ENCODE measurements around the gene MYO10.
A peak's percentile ranks its signal among the peaks of the same experiment; 100 is the strongest.
"Not testable (repeated sequence)": the region's sequence is repeated elsewhere in the genome, so short reads cannot be mapped to it uniquely, and the experiment has no call there.

Gene MYO10

DNA sequence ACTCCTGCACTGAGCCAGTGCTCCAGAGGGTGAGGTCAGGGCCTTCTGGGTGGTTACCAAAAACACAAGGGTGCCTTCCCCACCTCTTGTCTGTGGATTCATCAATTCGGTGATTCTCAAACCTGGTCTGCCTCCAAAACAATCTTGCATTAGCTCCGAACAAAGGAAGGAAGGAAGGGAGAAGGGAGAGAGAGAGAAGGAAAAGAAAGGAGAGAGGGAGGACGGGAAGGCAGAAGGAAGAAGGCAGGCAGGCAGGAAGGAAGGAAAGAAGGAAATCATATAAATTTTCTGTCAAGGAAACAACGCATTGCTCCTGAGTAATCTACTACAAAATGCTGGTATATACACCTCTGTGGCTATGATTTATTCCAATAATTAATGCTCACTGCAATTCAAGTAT is 39.3 kb downstream of the MYO10 start:
- no peak for DNase-seq
- in situ Hi-C loops (cut with HindIII; ENCODE audit: low pct_ligation_motif_present, low pct_unique_long_range_greater_than_20kb, low sequenced_read_pairs) = no loop called here

DNA sequence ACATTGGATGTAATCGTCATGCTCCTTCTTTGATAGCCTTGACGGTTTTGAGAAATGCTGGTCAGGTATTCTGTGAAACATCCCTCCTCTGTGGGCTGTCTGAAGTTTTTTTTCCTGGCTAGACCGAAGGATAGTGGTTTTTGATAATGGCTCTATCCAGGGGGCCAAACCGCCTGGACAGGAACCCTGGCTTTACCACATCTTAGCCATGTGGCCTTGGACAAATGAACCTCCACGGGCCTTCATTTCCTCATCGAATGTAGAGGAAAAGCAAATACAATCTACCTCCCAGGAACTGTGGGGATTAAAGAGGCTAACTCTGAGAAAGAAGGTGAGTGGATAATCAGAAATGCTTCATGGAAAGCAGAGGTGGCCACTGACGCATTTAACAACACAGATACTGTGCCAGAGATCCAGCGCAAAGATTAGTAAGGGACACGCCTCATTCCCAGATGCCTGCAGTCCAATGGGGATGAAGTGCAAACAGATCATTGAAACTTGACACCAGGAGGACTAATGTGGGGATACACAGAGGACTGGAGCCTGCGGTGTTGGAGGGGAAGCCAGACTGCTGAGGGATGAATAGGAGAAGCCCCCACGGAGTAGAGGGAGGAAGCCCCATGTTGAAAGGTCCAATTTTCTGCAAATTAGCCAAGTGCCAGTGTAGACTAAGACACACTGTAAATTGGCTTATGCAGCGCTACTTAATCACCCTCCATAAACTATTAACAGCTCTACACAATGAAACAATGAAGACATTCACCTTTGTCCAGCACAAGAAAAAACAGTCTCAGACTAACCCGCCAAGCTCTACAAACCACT is 41.6 kb downstream of the MYO10 start:
- DNase-seq = peak; percentile 79
- in situ Hi-C loops (cut with HindIII; ENCODE audit: low pct_ligation_motif_present, low pct_unique_long_range_greater_than_20kb, low sequenced_read_pairs) = no loop called here

DNA sequence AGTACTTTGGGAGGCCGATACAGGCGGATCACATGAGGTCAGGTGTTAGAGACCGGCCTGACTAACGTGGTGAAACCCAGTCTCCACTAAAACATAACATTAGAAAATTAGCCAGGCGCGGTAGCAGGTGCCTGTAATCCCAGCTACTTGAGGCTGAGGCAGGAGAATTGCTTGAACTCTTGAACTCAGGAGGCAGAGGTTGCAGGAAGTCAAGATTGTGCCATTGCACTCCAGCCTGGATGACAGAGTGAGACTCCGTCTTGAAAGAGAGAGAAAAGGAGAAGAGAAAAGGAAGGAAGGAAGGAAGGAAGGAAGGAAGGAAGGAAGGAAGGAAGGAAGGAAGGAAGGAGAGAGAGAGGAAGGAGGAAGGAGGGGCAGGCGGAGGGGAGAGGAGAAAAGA is 45.1 kb downstream of the MYO10 start:
- no peak for DNase-seq
- in situ Hi-C loops (cut with HindIII; ENCODE audit: low pct_ligation_motif_present, low pct_unique_long_range_greater_than_20kb, low sequenced_read_pairs) = no loop called here

DNA sequence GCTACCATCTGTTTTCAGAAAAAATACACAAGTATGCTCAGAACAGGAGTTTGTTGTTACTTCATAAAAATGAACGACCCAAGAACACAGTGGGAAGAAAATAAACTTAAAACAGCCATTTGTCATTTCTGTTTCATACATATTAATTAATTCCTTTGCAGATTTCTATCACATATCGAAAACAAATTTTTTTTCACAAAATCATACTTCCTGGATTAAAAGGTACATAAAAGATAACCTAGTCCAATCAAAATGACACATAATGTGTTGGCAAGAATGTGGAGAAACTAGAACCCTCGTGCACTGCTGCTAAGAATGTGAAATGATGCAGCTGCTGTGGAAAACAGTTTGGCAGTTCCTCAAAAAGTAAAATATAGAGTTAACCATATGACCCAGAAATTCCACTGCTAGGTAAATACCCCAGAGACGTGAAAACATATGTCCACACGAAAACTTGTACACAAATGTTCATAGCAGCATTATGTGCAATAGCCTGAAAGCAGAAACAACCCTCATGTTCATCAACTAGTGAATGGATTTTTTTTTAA is 46.0 kb downstream of the MYO10 start:
- in situ Hi-C loops (cut with HindIII; ENCODE audit: low pct_ligation_motif_present, low pct_unique_long_range_greater_than_20kb, low sequenced_read_pairs) = no loop called here
- no peak for DNase-seq

DNA sequence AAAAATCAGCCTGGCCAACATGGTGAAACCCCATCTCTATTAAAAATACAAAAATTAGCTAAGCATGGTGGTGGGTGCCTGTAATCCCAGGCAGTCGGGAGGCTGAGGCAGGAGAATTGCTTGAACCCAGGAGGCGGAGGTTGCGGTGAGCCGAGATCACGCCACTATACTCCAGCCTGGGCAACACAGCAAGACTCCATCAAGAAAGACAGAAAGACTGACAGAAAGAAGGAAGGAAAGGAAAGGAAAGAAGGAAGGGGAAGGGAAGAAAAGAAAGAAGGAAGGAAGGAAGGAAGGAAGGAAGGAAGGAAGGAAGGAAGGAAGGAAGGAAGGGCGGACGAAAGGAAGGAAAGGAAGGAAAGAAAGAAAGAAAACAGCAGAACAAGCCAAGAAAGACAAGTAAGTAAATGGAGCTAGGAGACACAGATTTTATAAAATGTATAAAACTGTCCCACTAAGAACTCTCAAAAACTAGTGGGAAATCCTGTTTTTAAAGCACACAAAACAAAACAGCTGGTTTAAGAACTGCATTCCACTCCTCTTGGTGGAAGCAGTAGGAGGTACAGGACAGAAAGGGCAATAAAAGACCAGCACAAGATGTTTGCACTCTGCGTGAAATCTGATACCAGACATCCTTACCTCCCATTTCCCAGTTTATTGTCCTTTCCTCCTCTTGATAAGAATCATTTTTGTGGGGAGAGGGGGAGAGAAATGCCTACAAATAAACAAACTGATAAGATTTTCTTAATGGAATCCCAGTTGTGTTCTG is 46.7 kb downstream of the MYO10 start:
- no peak for DNase-seq
- in situ Hi-C loops (cut with HindIII; ENCODE audit: low pct_ligation_motif_present, low pct_unique_long_range_greater_than_20kb, low sequenced_read_pairs) = no loop called here

DNA sequence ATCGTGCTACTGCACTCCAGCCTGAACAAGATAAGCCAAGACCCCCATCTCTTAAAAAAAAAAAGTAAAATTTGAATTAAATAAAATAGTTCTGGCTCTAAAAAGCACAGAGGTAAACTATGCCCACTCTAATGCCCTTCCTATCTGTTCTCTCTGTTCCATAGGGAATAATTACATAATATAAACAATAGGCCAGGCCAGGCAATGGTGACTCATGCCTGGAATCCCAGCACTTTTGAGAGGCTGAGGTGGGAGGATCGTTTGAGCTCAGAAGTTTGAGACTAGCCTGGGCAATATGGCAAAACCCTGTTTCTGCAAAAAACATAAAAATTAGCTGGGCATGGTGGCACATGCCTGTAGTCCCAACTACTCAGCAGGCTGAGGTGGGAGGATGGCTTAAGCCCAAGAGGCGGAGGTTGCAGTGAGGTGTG is 47.4 kb downstream of the MYO10 start:
- peak; percentile 22 for DNase-seq
- in situ Hi-C loops (cut with HindIII; ENCODE audit: low pct_ligation_motif_present, low pct_unique_long_range_greater_than_20kb, low sequenced_read_pairs) = no loop called here

DNA sequence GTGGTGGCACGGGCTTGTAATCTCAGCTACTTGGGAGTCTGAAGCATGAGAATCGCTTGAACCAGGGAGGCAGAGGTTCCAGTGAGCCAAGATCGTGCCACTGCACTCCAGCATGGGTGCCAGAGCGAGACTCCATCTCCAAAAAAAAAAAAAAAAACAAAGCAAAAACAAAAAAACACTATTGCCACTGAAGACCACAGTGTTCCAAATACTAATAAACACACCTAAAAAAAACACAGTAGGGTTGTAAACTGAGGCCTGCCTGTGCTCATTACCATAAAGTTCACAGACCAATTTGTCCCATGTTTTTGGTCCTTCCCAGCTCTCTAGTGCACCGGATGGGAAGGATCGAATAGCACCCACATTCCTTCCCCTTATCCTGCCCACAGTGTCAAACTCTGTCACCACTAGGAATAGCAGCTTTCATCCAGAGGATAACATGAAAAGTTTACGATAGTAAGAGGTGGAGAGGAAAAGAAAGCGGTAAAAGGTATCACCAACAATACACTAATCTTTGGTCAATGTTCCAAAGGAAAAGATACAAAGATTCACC is 49.2 kb downstream of the MYO10 start:
- in situ Hi-C loops (cut with HindIII; ENCODE audit: low pct_ligation_motif_present, low pct_unique_long_range_greater_than_20kb, low sequenced_read_pairs) = no loop called here

DNA sequence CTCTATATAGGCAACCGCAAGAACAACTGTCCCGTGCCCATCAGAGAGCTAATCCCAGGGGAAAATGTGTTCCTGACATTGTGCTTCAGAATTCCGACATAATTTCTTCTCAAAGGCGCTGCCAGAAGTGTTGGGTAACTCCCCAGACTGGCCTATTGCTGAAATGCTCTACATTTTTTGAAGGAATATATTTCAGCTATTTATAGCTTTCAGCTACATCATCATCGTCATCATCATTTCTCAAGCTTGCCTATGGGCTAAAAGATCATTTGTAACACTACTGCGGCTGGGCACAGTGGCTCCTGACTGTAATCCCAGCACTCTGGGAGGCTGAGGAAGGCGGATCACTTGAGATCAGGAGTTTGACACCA is 49.7 kb downstream of the MYO10 start:
- no peak for DNase-seq
- in situ Hi-C loops (cut with HindIII; ENCODE audit: low pct_ligation_motif_present, low pct_unique_long_range_greater_than_20kb, low sequenced_read_pairs) = no loop called here

More for the DNA sequence above, 49.2 kb downstream of the MYO10 start:
- no peak for DNase-seq

DNA sequence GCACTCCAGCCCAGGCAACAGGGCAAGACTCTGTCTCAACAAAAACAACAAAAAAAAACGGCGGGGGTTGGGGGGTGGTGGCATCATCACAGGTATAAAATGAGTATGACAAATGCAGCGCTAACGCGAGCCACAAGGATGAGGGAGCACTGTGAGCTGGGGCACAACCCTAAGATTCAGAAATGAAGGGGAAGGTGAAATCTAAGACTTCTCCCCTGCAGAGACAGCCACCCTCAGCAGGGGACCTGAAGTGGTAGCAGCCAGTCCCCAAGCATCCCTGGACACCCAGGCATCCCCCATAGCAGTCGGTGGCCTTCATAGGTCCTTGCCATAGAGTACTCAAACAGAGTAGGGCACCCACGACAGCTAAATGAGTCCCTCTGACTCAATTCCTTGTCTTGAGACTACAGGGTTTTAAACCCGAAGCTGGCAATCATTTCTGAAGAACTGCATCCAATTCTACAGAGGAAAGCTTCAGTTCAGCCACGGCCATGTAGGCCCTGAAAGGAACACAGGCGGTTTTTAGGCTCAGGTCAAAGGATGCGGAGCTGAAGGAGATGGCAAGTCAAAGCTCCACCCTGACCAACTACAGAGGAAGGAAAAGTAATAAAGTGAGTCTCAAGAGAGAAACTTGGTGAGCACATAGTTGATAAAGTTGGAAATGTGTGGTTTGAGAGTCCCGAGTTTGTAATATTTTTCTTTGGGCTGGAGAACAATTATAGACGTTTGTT is 50.3 kb downstream of the MYO10 start:
- in situ Hi-C loops (cut with HindIII; ENCODE audit: low pct_ligation_motif_present, low pct_unique_long_range_greater_than_20kb, low sequenced_read_pairs) = no loop called here
- DNase-seq = no peak

DNA sequence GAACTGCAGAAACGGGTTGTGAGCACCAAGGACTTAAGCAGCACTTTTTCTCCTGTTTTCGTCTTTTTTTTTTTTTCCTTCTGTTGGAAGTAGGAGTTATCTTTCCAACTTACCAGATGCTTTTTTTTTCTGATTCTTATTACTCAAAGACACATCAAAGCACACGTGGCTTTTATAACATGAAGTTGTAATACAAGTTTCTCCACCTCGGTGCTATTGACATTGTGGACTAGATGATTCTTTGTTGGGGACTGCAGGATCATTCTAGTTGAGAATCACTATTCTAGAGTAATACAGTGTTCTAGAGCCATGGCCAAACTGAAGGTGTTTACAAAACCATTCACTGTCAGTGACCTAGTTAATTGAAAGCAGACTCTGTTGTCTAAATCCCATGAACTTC is 51.5 kb downstream of the MYO10 start:
- no peak for DNase-seq
- in situ Hi-C loops (cut with HindIII; ENCODE audit: low pct_ligation_motif_present, low pct_unique_long_range_greater_than_20kb, low sequenced_read_pairs) = no loop called here

DNA sequence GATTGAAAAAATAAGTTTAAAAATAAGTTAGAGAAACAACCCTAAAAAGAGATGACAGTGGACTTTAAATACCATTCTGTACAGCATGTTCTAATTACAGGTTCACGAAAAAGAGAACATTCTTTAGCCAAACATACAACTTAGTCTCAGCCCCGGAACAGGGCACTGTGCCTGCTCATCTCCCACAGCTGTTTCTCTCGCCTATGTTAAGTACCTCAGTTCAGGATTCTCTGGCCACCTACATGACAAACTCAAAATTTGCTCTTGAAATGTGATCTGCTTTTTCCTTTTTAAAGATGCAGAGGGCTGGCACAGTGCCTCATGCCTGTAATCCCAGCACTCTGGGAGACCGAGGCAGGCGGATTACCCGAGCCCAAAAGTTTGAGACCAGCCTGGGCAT is 52.3 kb downstream of the MYO10 start:
- in situ Hi-C loops (cut with HindIII; ENCODE audit: low pct_ligation_motif_present, low pct_unique_long_range_greater_than_20kb, low sequenced_read_pairs) = no loop called here
- DNase-seq = no peak

DNA sequence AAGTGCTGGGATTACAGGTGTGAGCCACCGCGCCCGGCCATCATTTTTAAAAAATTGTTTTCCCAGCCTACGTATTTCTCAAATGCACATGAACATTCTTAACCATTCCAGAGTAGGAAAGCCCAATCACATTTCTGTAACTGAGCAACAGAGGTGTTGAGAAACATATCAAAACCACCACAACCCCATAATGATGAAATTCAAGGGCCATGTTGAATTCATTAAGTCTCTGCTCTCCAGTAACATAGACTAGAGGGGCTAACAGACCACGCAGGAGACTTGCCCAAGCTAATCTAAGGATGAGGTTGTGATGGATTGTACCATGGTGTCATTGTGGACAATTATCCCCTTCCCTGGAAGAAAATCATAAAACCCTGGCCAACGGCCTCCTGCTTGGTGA is 52.9 kb downstream of the MYO10 start:
- in situ Hi-C loops (cut with HindIII; ENCODE audit: low pct_ligation_motif_present, low pct_unique_long_range_greater_than_20kb, low sequenced_read_pairs) = no loop called here
- DNase-seq = no peak

DNA sequence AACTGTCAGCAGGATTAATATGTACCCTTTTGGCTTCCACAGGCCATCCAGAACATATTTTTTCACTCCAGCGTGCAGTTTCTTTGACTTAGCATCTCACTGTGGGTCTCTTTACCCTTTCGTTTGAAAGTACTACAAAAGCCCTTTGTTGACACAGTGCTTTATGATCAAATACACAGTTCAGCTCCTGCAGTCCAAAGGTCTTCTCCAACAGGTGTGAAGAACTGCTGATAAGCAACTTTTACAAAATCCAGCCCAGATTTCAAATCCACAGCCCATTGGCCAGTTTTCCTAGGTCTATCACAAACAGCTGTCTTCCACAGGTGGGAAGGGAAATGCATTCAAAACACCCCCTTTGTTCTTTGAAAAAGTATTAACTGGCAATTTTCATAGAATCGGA is 54.8 kb downstream of the MYO10 start:
- in situ Hi-C loops (cut with HindIII; ENCODE audit: low pct_ligation_motif_present, low pct_unique_long_range_greater_than_20kb, low sequenced_read_pairs) = no loop called here
- DNase-seq = no peak

DNA sequence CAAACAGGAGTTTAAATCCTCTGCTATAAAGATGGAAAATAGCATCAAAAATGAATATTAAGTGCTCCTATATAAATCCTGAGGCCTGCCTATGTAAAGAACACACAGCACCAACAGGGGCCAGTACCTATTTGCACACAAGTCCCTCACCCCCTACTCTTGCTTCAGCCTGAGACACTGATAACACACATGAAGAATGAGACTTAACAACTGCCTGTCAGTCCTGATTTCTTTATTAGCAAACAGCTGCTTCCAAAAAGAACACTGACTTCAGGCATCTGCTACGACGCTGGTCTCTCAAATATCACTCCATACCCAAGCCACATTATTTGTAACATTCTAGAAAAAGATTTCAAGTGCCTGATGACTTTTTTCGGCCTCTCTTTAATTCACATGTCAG is 55.5 kb downstream of the MYO10 start:
- no peak for DNase-seq
- in situ Hi-C loops (cut with HindIII; ENCODE audit: low pct_ligation_motif_present, low pct_unique_long_range_greater_than_20kb, low sequenced_read_pairs) = no loop called here

DNA sequence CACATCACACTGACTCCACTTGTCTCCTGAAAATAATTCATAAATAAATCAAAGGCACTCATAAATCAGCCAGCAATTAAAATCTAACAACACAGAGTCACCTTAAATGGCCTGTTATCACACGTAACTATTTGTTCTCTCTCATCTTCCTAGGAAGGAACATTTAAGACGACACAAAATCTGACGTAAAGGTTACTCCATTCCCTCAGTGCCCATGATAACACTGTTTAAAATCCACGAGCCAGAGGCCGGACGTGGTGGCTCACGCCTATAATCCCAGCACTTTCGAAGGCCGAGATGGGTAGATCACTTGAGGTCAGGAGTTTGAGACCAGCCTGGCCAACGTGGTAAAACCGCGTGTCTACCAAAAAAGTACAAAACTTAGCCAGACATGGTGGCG is 56.4 kb downstream of the MYO10 start:
- in situ Hi-C loops (cut with HindIII; ENCODE audit: low pct_ligation_motif_present, low pct_unique_long_range_greater_than_20kb, low sequenced_read_pairs) = no loop called here
- DNase-seq = no peak

DNA sequence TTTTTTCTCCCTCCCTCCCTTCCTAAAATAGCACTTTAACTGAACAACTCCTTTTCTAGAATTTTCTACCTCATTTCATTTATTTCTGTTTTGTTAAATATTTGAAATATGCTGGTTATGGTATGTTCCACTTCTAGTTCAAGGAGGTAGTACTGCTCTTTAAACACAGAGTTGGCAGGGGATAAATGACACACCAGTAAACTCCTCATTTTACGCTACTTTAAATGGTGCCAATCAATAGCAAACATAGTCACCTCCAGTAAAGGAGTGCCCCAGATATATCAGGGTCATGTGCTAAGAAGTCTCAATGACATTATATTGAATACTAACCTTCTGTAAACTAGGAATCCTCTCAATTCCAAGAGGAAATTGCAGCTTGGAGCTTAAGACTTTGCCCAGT is 56.9 kb downstream of the MYO10 start:
- in situ Hi-C loops (cut with HindIII; ENCODE audit: low pct_ligation_motif_present, low pct_unique_long_range_greater_than_20kb, low sequenced_read_pairs) = no loop called here
- no peak for DNase-seq

DNA sequence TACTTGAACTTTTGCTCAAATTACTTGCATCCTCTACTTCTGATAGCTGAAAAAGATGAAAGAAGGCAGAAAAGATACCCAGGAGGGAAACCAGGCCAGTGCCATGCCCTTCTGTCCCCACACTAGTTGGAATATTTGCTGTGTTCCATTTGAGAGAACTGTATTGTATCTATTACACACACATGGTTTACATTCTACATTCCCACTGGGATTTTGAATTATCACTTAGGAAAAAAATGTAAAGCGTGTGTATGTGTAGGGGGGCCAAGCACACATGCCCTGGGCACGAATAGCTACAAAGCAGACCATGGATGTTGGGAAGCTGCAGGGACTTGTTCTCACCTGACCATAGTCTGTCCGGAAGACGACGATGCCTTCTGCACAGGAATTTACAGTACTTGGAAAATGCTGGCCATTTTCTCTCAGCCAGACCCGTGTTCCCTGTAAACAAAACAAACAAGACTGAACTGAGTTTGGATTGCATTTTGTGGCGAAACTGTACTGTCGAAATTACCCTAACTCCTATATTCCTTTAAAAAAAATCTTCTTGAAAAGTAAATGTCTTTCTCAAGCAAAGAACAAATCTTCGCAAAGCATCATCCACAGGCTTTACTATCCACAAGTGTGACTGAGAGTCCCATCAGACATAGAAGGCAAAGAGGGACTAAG is 58.7 kb downstream of the MYO10 start:
- DNase-seq = no peak
- in situ Hi-C loops (cut with HindIII; ENCODE audit: low pct_ligation_motif_present, low pct_unique_long_range_greater_than_20kb, low sequenced_read_pairs) = no loop called here

DNA sequence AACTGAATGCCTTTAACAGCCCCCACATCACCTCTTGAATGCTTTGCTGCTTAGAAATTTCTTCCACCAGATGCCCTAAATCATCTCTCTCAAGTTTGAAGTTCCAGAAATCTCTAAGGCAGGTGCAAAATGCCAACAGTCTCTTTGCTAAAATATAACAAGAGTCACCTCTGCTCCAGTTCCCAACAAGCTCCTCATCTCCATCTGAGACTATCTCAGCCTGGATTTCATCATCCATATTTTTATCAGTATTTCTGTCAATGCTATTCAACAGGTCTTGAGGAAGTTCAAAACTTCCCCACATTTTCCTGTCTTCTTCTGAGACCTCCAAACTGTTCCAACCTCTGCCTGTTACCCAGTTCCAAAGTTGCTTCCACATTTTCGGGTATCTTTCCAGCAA is 61.7 kb downstream of the MYO10 start:
- DNase-seq; in situ Hi-C loops (cut with HindIII; ENCODE audit: low pct_ligation_motif_present, low pct_unique_long_range_greater_than_20kb, low sequenced_read_pairs): not testable (repeated sequence)
